GM19468 (cell line): ENCODE results near the gene RNF44.

ENCODE experiments used
- ATAC-seq: cut with Tn5 transposase; IDR thresholded peaks from one replicate; pipeline ENCODE4 v1.9.1; 2021; ENCODE audit warnings: mild to moderate bottlenecking, moderate library complexity, moderate number of reproducible peaks; ENCODE audit not compliant: unreplicated experiment; ENCODE audit errors: extremely low read depth

Gene RNF44

GRCh38 chr5:176525677-176526076 is 11.5 kb downstream of the RNF44 start:
- ATAC-seq, result no peak

DNA sequence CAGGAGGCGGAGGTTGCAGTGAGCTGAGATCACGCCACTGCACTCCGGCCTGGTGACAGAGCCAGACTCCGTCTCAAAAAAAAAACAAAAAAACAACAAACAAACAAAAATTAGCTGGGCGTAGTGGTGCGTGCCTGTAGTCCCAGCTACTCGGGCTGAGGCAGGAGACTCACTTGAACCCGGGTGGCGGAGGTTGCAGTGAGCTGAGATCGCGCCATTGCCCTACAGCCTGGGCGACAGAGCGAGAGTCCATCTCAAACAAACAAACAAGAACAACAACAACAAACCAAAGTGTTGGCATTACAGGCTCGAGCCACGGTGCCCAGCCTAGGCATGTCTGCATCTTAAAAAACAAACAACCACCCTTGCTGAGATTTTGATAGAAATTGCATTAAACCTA is 12.2 kb downstream of the RNF44 start:
- no peak for ATAC-seq

DNA sequence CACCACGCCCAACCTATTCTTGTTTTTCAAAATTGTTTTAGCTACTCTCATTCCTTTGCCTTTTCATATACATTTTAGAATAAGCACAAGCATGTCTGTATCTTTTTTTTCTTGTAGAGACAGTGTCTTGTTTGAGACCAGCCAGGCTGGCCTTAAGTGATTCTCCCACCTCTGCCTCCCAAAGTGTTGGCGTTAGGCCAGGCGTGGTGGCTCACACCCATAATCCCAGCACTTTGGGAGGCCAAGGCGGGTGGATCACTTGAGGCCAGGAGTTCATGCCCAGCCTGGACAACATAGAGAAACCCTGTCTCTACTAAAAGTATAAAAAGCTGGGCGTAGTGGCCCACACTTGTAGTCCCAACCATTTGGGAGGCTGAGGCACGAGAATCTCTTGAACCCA is 13.1 kb downstream of the RNF44 start:
- no peak for ATAC-seq

- no peak for ATAC-seq
Measured at GRCh38 chr5:176521699-176522263, 15.4 kb downstream of the RNF44 start.

DNA sequence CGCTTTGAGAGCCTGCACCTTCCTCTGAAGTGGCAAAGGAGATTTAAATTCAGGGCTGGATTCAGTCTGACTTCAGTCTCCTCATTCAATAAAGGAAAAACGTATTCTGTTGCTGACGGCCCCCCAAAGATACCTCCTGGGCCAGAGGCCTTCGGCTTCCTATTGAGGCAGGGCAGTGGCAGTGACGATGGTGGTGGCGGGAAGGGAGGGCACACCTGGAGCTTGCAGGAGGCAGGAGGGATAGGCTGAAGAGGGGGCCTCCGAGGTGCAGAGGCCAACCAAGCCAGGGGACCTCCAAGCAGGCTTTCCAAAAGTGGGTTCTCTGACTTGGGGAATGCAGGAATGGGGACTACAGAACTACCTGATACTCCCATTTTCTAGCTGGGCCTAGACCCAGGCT is 15.9 kb downstream of the RNF44 start:
- ATAC-seq, result no peak

DNA sequence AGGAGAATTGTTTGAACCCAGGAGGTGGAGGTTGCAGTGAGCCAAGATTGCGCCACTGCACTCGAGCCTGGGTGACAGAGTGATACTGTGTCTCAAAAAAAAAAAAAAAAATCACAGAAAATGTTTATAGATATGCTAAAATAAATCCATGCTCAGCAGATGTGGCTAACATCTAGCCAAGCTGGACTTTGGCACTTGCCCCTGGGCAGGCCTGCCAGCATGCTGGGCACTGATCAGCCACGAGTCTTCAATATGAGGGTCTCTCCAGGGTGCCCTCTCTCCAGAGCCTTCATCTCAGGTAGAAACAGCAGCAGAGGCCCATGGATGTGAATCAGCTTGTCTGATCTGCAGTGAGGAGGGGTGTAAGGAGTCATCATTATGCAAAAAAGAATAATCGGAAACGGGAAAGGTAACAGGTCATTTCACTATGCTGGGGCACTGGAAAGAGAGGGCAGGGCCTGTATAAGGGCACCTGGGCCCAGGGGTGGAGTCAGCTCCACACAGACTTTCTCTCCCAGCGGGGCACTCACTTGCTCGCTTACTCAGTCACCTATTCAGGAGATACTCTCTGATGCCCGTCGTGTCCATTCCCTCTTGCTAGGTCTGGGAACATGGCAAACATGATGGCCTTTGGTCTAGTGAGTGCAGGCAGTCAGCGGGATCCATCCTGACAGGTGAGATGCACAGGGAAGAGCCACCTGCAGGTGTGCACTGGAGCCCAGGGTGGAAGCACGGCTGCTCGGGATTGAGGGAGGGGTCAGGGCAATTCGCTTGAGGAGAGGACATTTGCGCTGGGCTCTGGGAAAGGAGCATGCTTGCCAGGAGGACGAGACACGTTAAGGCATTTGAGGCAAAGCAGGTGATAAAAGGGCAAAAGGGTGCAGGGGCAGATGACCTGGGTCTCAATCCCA is 17.1 kb downstream of the RNF44 start:
- no peak for ATAC-seq

DNA sequence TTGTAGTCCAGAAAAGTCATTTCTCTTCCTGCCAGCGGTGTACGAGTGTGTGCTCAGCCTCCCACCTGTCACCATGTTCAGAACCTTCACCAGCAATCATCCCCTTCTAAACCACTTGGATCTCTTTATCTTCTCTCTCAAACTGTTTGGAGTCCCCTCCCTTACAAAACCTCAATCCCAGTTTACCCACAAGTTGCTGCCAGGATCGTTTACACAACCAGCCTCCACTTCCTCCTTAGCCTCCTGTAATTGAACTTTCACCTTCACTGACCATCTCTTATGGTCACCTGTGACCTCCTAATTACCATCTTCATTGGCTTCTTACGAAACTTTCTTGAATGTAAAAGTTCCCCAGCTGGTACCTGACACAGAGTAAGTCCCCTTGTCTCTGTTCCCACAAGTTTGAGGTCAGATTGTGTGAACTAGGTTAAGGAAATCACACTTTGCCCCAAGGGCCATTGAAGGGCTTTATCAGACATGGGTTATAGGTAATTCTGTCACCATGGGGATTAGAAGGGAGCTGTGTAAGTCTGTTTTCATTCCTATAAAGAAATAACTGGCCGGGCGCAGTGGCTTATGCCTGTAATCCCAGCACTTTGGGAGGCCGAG is 20.0 kb downstream of the RNF44 start:
- ATAC-seq, result no peak

DNA sequence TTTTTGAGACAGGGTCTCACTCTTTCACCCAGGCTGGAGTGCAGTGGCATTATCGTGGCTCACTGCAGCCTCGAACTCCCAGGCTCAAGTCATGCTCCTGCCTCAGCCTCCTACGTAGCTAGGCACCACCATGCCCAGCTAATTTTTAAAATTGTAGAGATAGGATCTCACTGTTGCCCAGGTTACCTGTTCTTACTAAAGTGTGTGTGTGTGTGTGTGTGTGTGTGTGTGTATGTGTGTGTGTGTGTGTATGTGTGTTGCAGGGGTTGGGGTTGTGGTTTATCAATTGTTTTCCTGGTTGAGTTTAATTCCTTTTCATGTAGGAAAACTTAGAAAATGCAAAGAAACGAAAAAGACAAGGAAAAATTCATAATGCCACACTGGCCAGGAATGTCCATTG is 21.8 kb downstream of the RNF44 start:
- no peak for ATAC-seq

GRCh38 chr5:176514244-176514950 is 22.8 kb downstream of the RNF44 start:
- ATAC-seq, result no peak

DNA sequence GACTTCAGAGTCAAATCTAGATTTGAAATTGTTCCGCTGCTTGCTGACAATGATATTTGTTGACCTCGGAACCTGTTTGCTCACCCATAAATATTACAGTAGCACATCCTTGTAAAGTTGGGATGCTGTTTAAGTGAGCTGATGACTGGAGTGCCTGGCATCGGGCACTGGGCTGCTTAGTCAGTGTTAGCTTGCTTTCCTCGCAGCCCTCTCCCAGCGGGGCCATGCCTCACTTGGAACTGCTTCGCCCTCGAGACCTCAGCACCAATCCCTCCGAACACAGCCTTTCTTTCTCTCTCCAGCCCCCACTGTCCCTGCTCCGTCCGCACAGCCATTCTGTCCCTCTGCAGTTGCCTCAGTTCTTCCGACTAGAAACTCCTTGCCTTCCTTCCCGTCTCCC is 23.4 kb downstream of the RNF44 start:
- ATAC-seq, result no peak

- no peak for ATAC-seq
Measured at GRCh38 chr5:176508603-176509002, 28.6 kb downstream of the RNF44 start.

GRCh38 chr5:176507911-176508310 is 29.3 kb downstream of the RNF44 start:
- no peak for ATAC-seq

- ATAC-seq, result no peak
Measured at GRCh38 chr5:176503496-176503895, 33.7 kb downstream of the RNF44 start.

DNA sequence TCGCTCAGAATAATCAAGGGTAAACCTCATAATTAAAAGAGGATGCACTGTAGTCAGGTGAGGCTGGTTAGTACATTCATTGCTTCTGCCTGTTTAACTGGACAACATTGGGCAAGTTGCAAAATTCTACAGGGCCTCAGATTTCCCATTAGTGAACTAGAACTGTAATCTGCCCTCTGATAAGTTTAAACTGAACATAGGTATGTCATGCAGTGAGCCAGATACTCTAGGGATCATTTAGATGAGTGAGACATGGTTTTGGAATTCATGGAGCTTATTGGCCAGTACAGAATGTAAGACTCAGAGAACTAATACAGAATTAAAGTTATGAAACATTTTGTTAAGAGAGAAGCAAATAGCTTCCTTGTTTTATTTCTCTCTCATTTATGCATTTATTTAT is 35.9 kb downstream of the RNF44 start:
- ATAC-seq, result no peak

GRCh38 chr5:176500511-176500910 is 36.7 kb downstream of the RNF44 start:
- ATAC-seq, result no peak

DNA sequence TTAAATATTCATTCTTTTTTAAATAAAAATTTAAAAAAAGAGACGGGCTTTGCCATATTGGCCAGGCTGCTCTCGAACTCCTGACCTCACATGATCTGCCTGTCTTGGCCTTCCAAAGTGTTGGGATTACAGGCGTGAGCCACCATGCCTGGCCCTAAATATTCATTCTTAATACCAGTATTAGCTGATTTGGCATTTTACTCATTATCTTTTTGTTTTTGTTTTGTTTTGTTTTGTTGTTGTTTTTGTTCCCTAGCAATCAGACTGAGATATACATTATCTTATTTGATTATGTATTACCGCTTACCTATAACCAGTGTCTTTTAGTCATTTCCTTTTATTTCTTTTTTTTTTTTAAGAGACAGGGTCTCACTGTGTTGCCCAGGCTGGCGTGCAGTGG is 37.9 kb downstream of the RNF44 start:
- no peak for ATAC-seq

DNA sequence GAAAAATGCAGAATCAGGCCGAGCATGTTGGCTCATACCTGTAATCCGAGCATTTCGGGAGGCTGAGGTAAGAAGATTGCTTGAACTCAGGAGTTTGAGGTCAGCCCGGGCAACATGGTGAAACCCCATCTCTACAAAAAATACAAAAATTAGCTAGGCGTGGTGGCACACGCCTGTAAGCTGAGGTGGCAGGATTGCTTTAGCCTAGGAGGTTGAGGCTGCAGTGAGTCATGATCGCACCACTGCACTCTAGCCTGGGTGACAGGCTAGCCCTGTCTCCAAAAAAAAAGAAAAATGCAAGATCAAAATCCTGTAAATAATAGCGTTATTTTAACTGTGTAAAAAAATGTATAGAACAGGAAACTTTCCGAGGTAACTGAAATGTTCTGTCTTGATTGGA is 39.4 kb downstream of the RNF44 start:
- ATAC-seq, result no peak

DNA sequence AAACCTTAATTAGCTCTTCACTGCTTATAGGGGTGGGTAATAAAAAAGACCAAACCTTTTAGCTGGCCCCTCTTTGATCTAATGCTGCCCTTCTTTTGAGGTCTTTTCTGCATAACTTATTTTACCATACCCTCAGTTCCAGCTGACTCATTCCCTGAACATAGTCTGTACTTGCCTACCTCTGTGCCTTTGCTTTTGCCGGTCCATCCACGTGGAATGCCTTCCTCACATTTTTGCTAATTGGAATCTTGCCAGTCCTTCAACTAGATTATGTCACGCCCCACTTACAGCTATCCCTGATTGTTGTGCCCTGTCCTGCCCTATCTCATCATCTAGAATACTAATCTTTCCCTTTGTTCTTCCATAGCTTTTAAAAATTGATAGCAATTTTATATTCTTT is 44.8 kb downstream of the RNF44 start:
- no peak for ATAC-seq

- ATAC-seq, result no peak
Measured at GRCh38 chr5:176491901-176492300, 45.3 kb downstream of the RNF44 start.

DNA sequence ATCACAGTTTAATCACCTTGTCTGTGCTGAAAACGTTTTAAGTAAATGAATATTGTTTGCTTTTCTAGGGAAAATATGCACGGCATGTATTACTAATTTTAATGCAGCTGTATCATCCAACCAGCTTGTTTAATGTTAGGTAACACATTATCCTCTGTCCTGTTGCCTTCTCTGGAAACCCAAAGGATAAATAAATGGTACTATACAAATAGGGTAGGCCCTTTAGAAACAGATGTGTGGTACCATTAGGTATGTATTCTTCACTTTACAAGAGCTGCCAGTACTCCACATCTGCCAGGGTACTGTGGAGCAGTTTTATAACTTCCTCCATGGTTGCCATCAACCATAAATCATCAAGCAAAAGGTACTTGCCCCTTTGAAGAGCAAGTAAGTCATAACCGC is 46.1 kb downstream of the RNF44 start:
- no peak for ATAC-seq

DNA sequence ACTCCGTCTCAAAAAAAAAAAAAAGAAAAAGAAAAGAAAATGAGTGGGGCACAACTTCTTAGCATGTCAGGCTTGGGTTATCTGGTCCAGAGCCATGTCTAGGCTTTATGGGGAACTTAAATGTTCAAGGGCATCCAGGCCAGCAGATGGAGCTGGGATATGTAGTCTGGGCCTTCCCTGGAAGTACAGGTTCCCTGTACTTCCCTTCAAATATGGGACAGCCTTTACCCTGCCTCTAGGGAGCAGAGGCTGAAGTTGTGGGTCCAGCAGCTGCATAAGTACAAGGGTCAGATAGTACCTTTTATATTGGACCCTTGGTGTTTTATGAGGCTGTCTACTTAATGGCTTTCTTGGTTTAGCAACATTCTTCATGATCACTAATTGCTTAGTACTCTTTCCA is 46.9 kb downstream of the RNF44 start:
- no peak for ATAC-seq
